K562 (cell line): ENCODE results near the gene DOK3. TPM values are rescaled to one million over a fixed set of nuclear protein-coding genes. Genes with fewer than 3 reads are reported as not detected.

Experiments
- ARID1B ChIP-seq: fragments of 450-650 bp; IDR thresholded peaks from 2 replicates; pipeline ENCODE4 v1.6.1; 2016; ENCODE audit warnings: antibody characterized with exemption, mild to moderate bottlenecking, inconsistent platforms
- ATF7 ChIP-seq: fragments of 450-650 bp; IDR thresholded peaks from 2 replicates; pipeline ENCODE4 v1.7.1; 2014; ENCODE audit warnings: mild to moderate bottlenecking, moderate library complexity
- DPF2 ChIP-seq: fragments of 450-650 bp; IDR thresholded peaks from 2 replicates; pipeline ENCODE4 v1.6.1; 2016
- FOSL1 ChIP-seq: fragments of 200-800 bp; sonication (Bioruptor generic); conservative IDR thresholded peaks from 2 replicates; pipeline ENCODE4 v1.6.1; 2016; ENCODE audit warnings: missing genetic modification characterization, missing compliant biosample characterization
- GATA2 ChIP-seq: sonication (generic); formaldehyde crosslinking; IDR thresholded peaks from 2 replicates; pipeline ENCODE4 v1.4.0; 2020; ENCODE audit warnings: mild to moderate bottlenecking, missing genetic modification reagents
- HLTF ChIP-seq: fragments of 450-650 bp; IDR thresholded peaks from 2 replicates; pipeline ENCODE4 v1.6.1; 2016
- JUN ChIP-seq, 2 experiments: sonication (generic) in 1 of 2; formaldehyde crosslinking in 1 of 2; IDR thresholded peaks; 2 replicates each; pipeline versions ENCODE4 v1.6.1 to v1.8.0; 2012 to 2022; ENCODE audit warnings: borderline replicate concordance in 2 of 2, mild to moderate bottlenecking in 2 of 2, improper control_type of control experiment in 1 of 2, low read depth in 1 of 2, low read length in 1 of 2, missing genetic modification reagents in 1 of 2
- JUND ChIP-seq, 2 experiments: IDR thresholded peaks; 2 replicates in 1 of 2; 3 replicates in 1 of 2; pipeline ENCODE4 v1.6.1; 2011; ENCODE audit warnings: borderline replicate concordance in 2 of 2, low read depth in 2 of 2, low read length in 2 of 2, improper control_type of control experiment in 1 of 2, missing biosample characterization in 1 of 2, missing genetic modification characterization in 1 of 2, missing genetic modification reagents in 1 of 2
- NFIC ChIP-seq: fragments of 450-650 bp; IDR thresholded peaks from 2 replicates; pipeline ENCODE4 v1.6.1; 2017; ENCODE audit warnings: mild to moderate bottlenecking, inconsistent platforms
- POLR2A ChIP-seq: fragments of 450-650 bp; conservative IDR thresholded peaks from 2 replicates; pipeline ENCODE4 v1.6.1; 2016
- POLR2H ChIP-seq: IDR thresholded peaks from 2 replicates; pipeline ENCODE4 v1.6.1; 2016; ENCODE audit warnings: missing genetic modification characterization, low read depth, mild to moderate bottlenecking, control low read depth, missing compliant biosample characterization, moderate library complexity
- SMAD4 ChIP-seq: fragments of 250-450 bp; sonication (Bioruptor Pico); conservative IDR thresholded peaks from 2 replicates; pipeline ENCODE4 v1.8.0; 2021; ENCODE audit warnings: inconsistent platforms, mild to moderate bottlenecking, moderate library complexity
- SRSF9 ChIP-seq: fragments of 200-400 bp; formaldehyde crosslinking; IDR thresholded peaks from 2 replicates; pipeline ENCODE4 v1.6.1; 2017; ENCODE audit warnings: low read depth, low read length, borderline replicate concordance
- TCFL5 ChIP-seq: fragments of 250-450 bp; sonication (Bioruptor Pico); conservative IDR thresholded peaks from 2 replicates; pipeline ENCODE4 v1.6.1; 2021; ENCODE audit warnings: mild to moderate bottlenecking, moderate library complexity, matching md5 sums
- TRIM24 ChIP-seq, 2 experiments: fragments of 450-650 bp; IDR thresholded peaks; 2 replicates each; pipeline ENCODE4 v1.6.1; 2016
- ZBTB1 ChIP-seq: sonication (generic); formaldehyde crosslinking; IDR thresholded peaks from 2 replicates; pipeline ENCODE4 v1.8.1; 2023; ENCODE audit warnings: missing genetic modification reagents, low read depth, mild to moderate bottlenecking, borderline replicate concordance
- ZC3H4 ChIP-seq: sonication (generic); formaldehyde crosslinking; IDR thresholded peaks from 2 replicates; pipeline ENCODE4 v1.9.0; 2021; ENCODE audit warnings: missing genetic modification reagents, borderline replicate concordance
- ZNF224 ChIP-seq: sonication (generic); formaldehyde crosslinking; IDR thresholded peaks from 2 replicates; pipeline ENCODE4 v1.8.0; 2022; ENCODE audit warnings: mild to moderate bottlenecking, missing genetic modification reagents
- ZNF561 ChIP-seq: fragments of 450-650 bp; formaldehyde crosslinking; conservative IDR thresholded peaks from 2 replicates; pipeline ENCODE4 v1.4.0; 2020; ENCODE audit warnings: mild to moderate bottlenecking, moderate library complexity
- polyA plus RNA-seq, 8 experiments: library from polyadenylated mRNA; depleted of rRNA in 4 of 8; stranded (reverse) in 5 of 8; unstranded in 3 of 8; fragments of >200 nt; fragmentation: Nextera tagmentation in 2 of 8; fragmentation: Illumina TruSeq in 1 of 8; extraction: Ambion mirVana in 2 of 8; extraction: Trizol in 1 of 8; gene quantifications; 2 replicates each; pipeline versions ENCODE4 v1.2.1 to v1.2.3, GENCODE V29; 2011 to 2014; ENCODE audit warnings: inconsistent platforms in 1 of 8, missing spikeins in 1 of 8
- total RNA-seq, 7 experiments: library from RNA; depleted of rRNA in 6 of 7; stranded (reverse); fragments of >200 nt in 6 of 7; fragmentation: Illumina TruSeq in 2 of 7; extraction: Trizol in 2 of 7; gene quantifications; 2 replicates each; pipeline versions ENCODE4 v1.2.1 to v1.2.3, GENCODE V29; 2011 to 2021; ENCODE audit warnings: low replicate concordance in 1 of 7
- TF ChIP-seq, protein P1 (sequence below): fragments of 450-650 bp; IDR thresholded peaks from 2 replicates; pipeline ENCODE4 v1.6.1; 2017; ENCODE audit warnings: antibody characterized with exemption
- TF ChIP-seq, protein P2 (sequence below): sonication (generic); formaldehyde crosslinking; IDR thresholded peaks from 2 replicates; pipeline ENCODE4 v1.9.0; 2022; ENCODE audit warnings: mild to moderate bottlenecking, missing genetic modification reagents
- TF ChIP-seq, protein P3 (sequence below): fragments of 250-450 bp; sonication (Bioruptor Pico); IDR thresholded peaks from 2 replicates; pipeline ENCODE4 v1.5.0; 2021
- TF ChIP-seq, protein P4 (sequence below), 2 experiments: fragments of 450-650 bp in 1 of 2; sonication (generic) in 1 of 2; formaldehyde crosslinking in 1 of 2; IDR thresholded peaks in 1 of 2; conservative IDR thresholded peaks in 1 of 2; 2 replicates each; pipeline versions ENCODE4 v1.6.1 to v1.8.1; 2016 to 2023; ENCODE audit warnings: mild to moderate bottlenecking in 2 of 2, moderate library complexity in 2 of 2, inconsistent platforms in 1 of 2, missing genetic modification reagents in 1 of 2

Gene DOK3
- total and polyA plus RNA-seq, 9 of the 15 experiments (the other 6 are each of a cell fraction or from before 2014, with no cell fraction given): 1.3 to 23.0 (median 8.0) TPM

DNA sequence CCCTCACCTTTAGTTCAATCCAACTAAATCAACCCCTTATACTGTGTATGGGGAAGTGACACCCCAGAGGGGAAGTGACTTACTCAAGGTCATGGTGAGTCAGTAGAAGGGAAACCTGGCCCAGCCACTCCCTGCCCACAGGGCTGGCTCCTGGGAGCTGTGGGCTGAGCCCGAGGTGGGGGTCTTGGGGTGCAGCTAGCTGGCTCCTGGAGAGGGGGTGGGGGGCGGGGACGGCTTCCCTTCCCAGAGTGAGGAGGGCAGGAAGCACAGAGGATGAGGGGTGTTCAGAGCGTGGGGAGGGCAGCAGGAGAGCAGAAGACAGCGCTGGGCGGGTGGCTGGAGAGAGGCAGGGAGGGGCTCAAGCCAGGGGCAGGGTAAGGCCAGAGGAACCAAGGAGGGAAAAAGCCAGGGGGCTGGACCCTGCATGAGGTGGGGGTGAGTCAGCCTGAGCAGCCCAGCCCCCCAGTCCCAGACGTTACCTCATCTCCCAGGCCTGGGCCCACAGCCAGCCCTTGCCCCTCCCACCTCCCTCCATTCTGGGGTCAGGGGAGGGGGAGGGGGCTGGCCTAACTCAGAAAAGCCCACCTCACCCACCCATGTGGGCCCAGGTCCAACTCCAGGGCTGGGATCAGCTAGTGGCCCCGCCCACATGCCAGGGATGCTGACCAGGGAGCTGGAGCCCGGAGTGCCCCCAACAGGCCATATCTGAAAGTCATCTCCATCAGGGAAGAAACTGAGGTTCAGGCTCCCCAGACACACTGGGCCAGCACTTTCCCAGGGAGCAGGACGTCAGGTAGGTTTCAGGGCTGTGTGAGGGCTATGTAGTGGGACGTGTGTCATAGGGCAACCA, 15.1 kb downstream of the DOK3 start (continued):
- TF ChIP-seq, protein P1, sequence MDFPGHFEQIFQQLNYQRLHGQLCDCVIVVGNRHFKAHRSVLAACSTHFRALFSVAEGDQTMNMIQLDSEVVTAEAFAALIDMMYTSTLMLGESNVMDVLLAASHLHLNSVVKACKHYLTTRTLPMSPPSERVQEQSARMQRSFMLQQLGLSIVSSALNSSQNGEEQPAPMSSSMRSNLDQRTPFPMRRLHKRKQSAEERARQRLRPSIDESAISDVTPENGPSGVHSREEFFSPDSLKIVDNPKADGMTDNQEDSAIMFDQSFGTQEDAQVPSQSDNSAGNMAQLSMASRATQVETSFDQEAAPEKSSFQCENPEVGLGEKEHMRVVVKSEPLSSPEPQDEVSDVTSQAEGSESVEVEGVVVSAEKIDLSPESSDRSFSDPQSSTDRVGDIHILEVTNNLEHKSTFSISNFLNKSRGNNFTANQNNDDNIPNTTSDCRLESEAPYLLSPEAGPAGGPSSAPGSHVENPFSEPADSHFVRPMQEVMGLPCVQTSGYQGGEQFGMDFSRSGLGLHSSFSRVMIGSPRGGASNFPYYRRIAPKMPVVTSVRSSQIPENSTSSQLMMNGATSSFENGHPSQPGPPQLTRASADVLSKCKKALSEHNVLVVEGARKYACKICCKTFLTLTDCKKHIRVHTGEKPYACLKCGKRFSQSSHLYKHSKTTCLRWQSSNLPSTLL: no peak
- TF ChIP-seq ARID1B (peak; percentile 68), POLR2A (peak; percentile 10; the same call in 1 of the 2 replicates), SMAD4 (peak; percentile 91), TRIM24 (IDR thresholded peaks at IDR 0.05) (no peak), SRSF9 (no peak), POLR2H (tag) (no peak), JUN (IDR thresholded peaks at IDR 0.05; ENCODE audit: borderline replicate concordance, low read depth, low read length) (peak; percentile 76; the same call in 1 of the 2 replicates), JUN (CRISPR knock-in tag; IDR thresholded peaks at IDR 0.05; ENCODE audit: borderline replicate concordance) (no peak), HLTF (0 out of 2 replicates have a peak, but pooled peaks have one; percentile 40), ZC3H4 (CRISPR knock-in tag) (peak; percentile 45; the same call in 1 of the 2 replicates), DPF2 (peak; percentile 79), TCFL5 (no peak), ATF7 (peak; percentile 72; the same call in 1 of the 2 replicates), JUND (IDR thresholded peaks at IDR 0.05; ENCODE audit: borderline replicate concordance, low read depth, low read length) (peak; percentile 56; the same call in 1 of the 2 replicates), JUND (tag; IDR thresholded peaks at IDR 0.05; ENCODE audit: borderline replicate concordance, low read depth, low read length) (peak; percentile 13; the same call in 1 of the 3 replicates), NFIC (peak; percentile 86), FOSL1 (peak; percentile 79), ZNF561 (CRISPR knock-in tag) (no peak), ZBTB1 (CRISPR knock-in tag) (no peak), GATA2 (CRISPR knock-in tag) (no peak), ZNF224 (no peak)
- TF ChIP-seq, protein P2, sequence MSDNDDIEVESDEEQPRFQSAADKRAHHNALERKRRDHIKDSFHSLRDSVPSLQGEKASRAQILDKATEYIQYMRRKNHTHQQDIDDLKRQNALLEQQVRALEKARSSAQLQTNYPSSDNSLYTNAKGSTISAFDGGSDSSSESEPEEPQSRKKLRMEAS: 0 out of 2 replicates have a peak, but pooled peaks have one; percentile 6
- TF ChIP-seq, protein P3, sequence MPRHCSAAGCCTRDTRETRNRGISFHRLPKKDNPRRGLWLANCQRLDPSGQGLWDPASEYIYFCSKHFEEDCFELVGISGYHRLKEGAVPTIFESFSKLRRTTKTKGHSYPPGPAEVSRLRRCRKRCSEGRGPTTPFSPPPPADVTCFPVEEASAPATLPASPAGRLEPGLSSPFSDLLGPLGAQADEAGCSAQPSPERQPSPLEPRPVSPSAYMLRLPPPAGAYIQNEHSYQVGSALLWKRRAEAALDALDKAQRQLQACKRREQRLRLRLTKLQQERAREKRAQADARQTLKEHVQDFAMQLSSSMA (CRISPR knock-in tag): no peak
- TF ChIP-seq, protein P4, sequence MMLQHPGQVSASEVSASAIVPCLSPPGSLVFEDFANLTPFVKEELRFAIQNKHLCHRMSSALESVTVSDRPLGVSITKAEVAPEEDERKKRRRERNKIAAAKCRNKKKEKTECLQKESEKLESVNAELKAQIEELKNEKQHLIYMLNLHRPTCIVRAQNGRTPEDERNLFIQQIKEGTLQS (IDR thresholded peaks at IDR 0.05): peak; percentile 84
- TF ChIP-seq, protein P4 (CRISPR knock-in tag; conservative IDR thresholded peaks at IDR 0.05): no peak
